ENCODE measurements around the gene LRRC3.

Gene LRRC3

GRCh38 chr21:44424608-44425306 lies 30.6 kb upstream of the LRRC3 start:
- no peak for DNase-seq

GRCh38 chr21:44425307-44425894 lies 29.9 kb upstream of the LRRC3 start:
- no peak for DNase-seq

- DNase-seq = no peak
These were observed 29.2 kb upstream of the LRRC3 start for GRCh38 chr21:44425895-44426662.

GRCh38 chr21:44426663-44427191 lies 28.6 kb upstream of the LRRC3 start:
- no peak for DNase-seq

- DNase-seq = no peak
These were observed 27.8 kb upstream of the LRRC3 start for GRCh38 chr21:44427241-44428120.

- DNase-seq = no peak
These were observed 26.9 kb upstream of the LRRC3 start for GRCh38 chr21:44428281-44428960.

GRCh38 chr21:44429894-44430293 lies 25.4 kb upstream of the LRRC3 start:
- no peak for DNase-seq

- no peak for DNase-seq
These were observed 24.0 kb upstream of the LRRC3 start for GRCh38 chr21:44431300-44431699.

GRCh38 chr21:44432841-44433790 lies 22.2 kb upstream of the LRRC3 start:
- DNase-seq = no peak

GRCh38 chr21:44433791-44434567 lies 21.3 kb upstream of the LRRC3 start:
- no peak for DNase-seq

- DNase-seq = no peak
These were observed 20.8 kb upstream of the LRRC3 start for GRCh38 chr21:44434568-44434925.

GRCh38 chr21:44434936-44435635 lies 20.2 kb upstream of the LRRC3 start:
- DNase-seq = no peak

GRCh38 chr21:44436111-44436611 lies 19.1 kb upstream of the LRRC3 start:
- DNase-seq = no peak

GRCh38 chr21:44436958-44437357 lies 18.4 kb upstream of the LRRC3 start:
- no peak for DNase-seq

GRCh38 chr21:44437371-44437695 lies 18.0 kb upstream of the LRRC3 start:
- no peak for DNase-seq

GRCh38 chr21:44437696-44438431 lies 17.4 kb upstream of the LRRC3 start:
- DNase-seq = no peak

GRCh38 chr21:44438531-44439210 lies 16.6 kb upstream of the LRRC3 start:
- DNase-seq = no peak

GRCh38 chr21:44439211-44439600 lies 16.1 kb upstream of the LRRC3 start:
- no peak for DNase-seq

Data from NCI-H446 (cell line).